Tibial nerve (tissue), 4 donors: ENCODE results near the gene ADRA1B. TPM values are rescaled to one million over a fixed set of nuclear protein-coding genes. Genes with fewer than 3 reads are reported as not detected.
"Not testable (repeated sequence)": the region's sequence is repeated elsewhere in the genome, so short reads cannot be mapped to it uniquely, and the experiment has no call there.

Experiments
- DNase-seq, 2 donors: peaks; one replicate each; pipeline ENCODE4 v3.0.0-alpha.2; 2019; ENCODE audit warnings: low spot score in 2 of 2
- H3K27ac ChIP-seq, 4 donors: fragments of 200-600 bp; sonication (generic) in 3 of 4; one replicate each; pipeline ENCODE4 v1.5.1; 2017 to 2019; ENCODE audit warnings: mild to moderate bottlenecking in 1 of 4
- H3K27me3 ChIP-seq, 2 donors: fragments of 200-600 bp; sonication (generic) in 1 of 2; one replicate each; pipeline versions ENCODE4 v1.5.1 to v1.6.0; 2017 to 2019
- H3K36me3 ChIP-seq, 3 donors: fragments of 200-600 bp; sonication (generic); one replicate each; pipeline ENCODE4 v1.5.1; 2018 to 2019
- H3K4me1 ChIP-seq, 4 donors: fragments of 200-600 bp; sonication (generic) in 3 of 4; one replicate each; pipeline ENCODE4 v1.5.1; 2017 to 2019
- H3K4me3 ChIP-seq, 4 donors: fragments of 200-600 bp; sonication (generic) in 3 of 4; one replicate each; pipeline ENCODE4 v1.5.1; 2017 to 2019; ENCODE audit warnings: mild to moderate bottlenecking in 1 of 4, moderate library complexity in 1 of 4
- H3K9me3 ChIP-seq, 4 donors: fragments of 200-600 bp; sonication (generic) in 3 of 4; one replicate each; pipeline ENCODE4 v1.5.1; 2017 to 2019
- EP300 ChIP-seq, 2 donors: sonication (generic); formaldehyde crosslinking; IDR thresholded peaks; one replicate each; pipeline ENCODE4 v1.6.1; 2017; ENCODE audit warnings: antibody characterized with exemption in 2 of 2, mild to moderate bottlenecking in 1 of 2
- POLR2A ChIP-seq, 2 donors: fragments of 450-650 bp; IDR thresholded peaks; one replicate each; pipeline ENCODE4 v1.6.1; 2017; ENCODE audit warnings: antibody characterized with exemption in 2 of 2, mild to moderate bottlenecking in 2 of 2, moderate library complexity in 2 of 2
- WGBS, 2 donors: methylation state at CpG; one replicate each; pipeline ENCODE4 v1.1.5; 2018; 5-methylcytosine and 5-hydroxymethylcytosine counted together
- total RNA-seq, 4 donors: library from RNA; depleted of rRNA; stranded (reverse); fragments of >200 nt; gene quantifications; one replicate each; pipeline ENCODE4 v1.1.0, GENCODE V29; 2016
- TF ChIP-seq, protein P1 (sequence below), 5 experiments: fragments of 200-600 bp in 3 of 5; fragments of 450-650 bp in 2 of 5; sonication (generic) in 3 of 5; IDR thresholded peaks; one replicate each; pipeline ENCODE4 v1.5.1; 2016 to 2019; ENCODE audit warnings: antibody characterized with exemption in 5 of 5, mild to moderate bottlenecking in 3 of 5, moderate library complexity in 2 of 5

ADRA1B gene
- total RNA-seq, 4 donors from 2014 or later = 3.6 to 6.9 (median 6.2) TPM

- 40 to 54% methylated on average over 12 of the region's 12 CpGs for WGBS, 2 donors
- H3K36me3 ChIP-seq = no peaks in the 10 kb centered on the region
- H3K27me3 ChIP-seq = peaks cover 0 to 13% of the 10 kb centered on the region in 2 donors
- peak in 1 of 2 donors; percentile 21 for DNase-seq
- H3K9me3 ChIP-seq = no peaks in the 10 kb centered on the region
- H3K4me1 ChIP-seq = peaks cover 0 to 3% (median 0%) of the 10 kb centered on the region in 4 donors
- H3K27ac ChIP-seq = no peak overlapping the region
- no peak for TF ChIP-seq EP300 (IDR thresholded peaks at IDR 0.05)
- TF ChIP-seq POLR2A (IDR thresholded peaks at IDR 0.05) = no peak
- TF ChIP-seq, protein P1, sequence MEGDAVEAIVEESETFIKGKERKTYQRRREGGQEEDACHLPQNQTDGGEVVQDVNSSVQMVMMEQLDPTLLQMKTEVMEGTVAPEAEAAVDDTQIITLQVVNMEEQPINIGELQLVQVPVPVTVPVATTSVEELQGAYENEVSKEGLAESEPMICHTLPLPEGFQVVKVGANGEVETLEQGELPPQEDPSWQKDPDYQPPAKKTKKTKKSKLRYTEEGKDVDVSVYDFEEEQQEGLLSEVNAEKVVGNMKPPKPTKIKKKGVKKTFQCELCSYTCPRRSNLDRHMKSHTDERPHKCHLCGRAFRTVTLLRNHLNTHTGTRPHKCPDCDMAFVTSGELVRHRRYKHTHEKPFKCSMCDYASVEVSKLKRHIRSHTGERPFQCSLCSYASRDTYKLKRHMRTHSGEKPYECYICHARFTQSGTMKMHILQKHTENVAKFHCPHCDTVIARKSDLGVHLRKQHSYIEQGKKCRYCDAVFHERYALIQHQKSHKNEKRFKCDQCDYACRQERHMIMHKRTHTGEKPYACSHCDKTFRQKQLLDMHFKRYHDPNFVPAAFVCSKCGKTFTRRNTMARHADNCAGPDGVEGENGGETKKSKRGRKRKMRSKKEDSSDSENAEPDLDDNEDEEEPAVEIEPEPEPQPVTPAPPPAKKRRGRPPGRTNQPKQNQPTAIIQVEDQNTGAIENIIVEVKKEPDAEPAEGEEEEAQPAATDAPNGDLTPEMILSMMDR (IDR thresholded peaks at IDR 0.05) = peak; percentile 27 to 41 (median 30)
- H3K4me3 ChIP-seq = no peak overlapping the region
Measured at GRCh38 chr5:159965031-159965837, 49.0 kb downstream of the ADRA1B start.

DNA sequence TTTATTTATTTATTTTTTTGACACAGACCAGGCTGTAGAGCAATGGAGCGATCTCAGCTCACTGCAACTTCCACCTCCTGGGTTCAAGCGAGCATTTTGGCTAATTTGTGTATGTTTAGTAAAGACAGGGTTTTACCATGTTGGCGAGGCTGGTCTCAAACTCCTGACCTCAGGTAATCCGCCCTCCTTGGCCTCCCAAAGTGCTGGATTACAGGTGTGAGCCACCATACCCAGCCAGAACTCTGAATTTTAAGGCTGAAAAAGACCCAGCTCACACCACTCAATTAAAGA is 49.5 kb downstream of the ADRA1B start:
- H3K4me1 ChIP-seq, H3K4me3 ChIP-seq, H3K9me3 ChIP-seq, H3K36me3 ChIP-seq, DNase-seq, H3K27ac ChIP-seq: not testable (repeated sequence)
- TF ChIP-seq, protein P1 (IDR thresholded peaks at IDR 0.05) = peak in 1 of 5 experiments; percentile 4
- H3K27me3 ChIP-seq = peaks cover 0 to 19% of the 10 kb centered on the region in 2 donors
- 71 to 75% methylated on average over 4 of the region's 4 CpGs for WGBS, 2 donors

DNA sequence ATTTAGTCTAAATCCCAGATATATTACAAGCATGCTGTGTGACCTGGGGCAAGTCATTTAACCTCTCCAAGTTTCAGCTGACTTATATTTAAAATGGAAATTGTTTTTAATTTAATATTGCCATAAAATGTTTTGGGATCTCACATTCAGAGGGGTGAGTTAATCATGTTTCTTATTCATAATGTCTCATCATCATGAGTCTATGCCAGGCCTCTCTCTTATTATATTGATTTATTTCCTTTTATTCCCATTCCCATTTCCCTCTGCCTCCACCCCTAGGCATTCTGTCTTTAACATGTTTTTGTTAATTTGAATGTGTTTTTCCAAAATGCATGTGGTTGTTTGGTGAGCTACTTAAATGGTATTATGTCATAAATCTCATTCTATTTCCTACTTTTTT is 53.7 kb downstream of the ADRA1B start:
- TF ChIP-seq, protein P1 (IDR thresholded peaks at IDR 0.05) = no peak
- no peak for TF ChIP-seq EP300 (IDR thresholded peaks at IDR 0.05)
- no peak for TF ChIP-seq POLR2A (IDR thresholded peaks at IDR 0.05)
- DNase-seq = no peak
- Histone ChIP-seq H3K9me3 (no peaks in the 10 kb centered on the region), H3K4me1 (peaks cover 0 to 12% (median 2%) of the 10 kb centered on the region in 4 donors), H3K27ac (no peak overlapping the region), H3K4me3 (no peak overlapping the region), H3K36me3 (no peaks in the 10 kb centered on the region), H3K27me3 (peaks cover 0 to 41% of the 10 kb centered on the region in 2 donors)

- 71 to 85% methylated on average over 4 of the region's 4 CpGs for WGBS, 2 donors
Measured at GRCh38 chr5:159971038-159971437, 54.8 kb downstream of the ADRA1B start.

GRCh38 chr5:159971514-159971913 is 55.2 kb downstream of the ADRA1B start:
- no peaks in the 10 kb centered on the region for H3K36me3 ChIP-seq
- TF ChIP-seq, protein P1 (IDR thresholded peaks at IDR 0.05) = no peak
- no peak for TF ChIP-seq EP300 (IDR thresholded peaks at IDR 0.05)
- TF ChIP-seq POLR2A (IDR thresholded peaks at IDR 0.05) = no peak
- DNase-seq = no peak
- 31 to 36% methylated on average over 11 of the region's 11 CpGs for WGBS, 2 donors
- H3K27ac ChIP-seq = no peak overlapping the region
- H3K9me3 ChIP-seq = no peaks in the 10 kb centered on the region
- H3K27me3 ChIP-seq = peaks cover 0 to 30% of the 10 kb centered on the region in 2 donors
- H3K4me3 ChIP-seq = no peak overlapping the region
- H3K4me1 ChIP-seq = peaks cover 0 to 9% (median 2%) of the 10 kb centered on the region in 4 donors

More at GRCh38 chr5:159971038-159971437, 54.8 kb downstream of the ADRA1B start:
- H3K36me3 ChIP-seq = no peaks in the 10 kb centered on the region
- H3K27me3 ChIP-seq = peaks cover 0 to 35% of the 10 kb centered on the region in 2 donors
- H3K4me1 ChIP-seq = peaks cover 0 to 9% (median 2%) of the 10 kb centered on the region in 4 donors
- H3K27ac ChIP-seq = no peak overlapping the region
- no peak for DNase-seq
- H3K4me3 ChIP-seq = no peak overlapping the region
- no peaks in the 10 kb centered on the region for H3K9me3 ChIP-seq
- TF ChIP-seq POLR2A (IDR thresholded peaks at IDR 0.05) = no peak
- TF ChIP-seq, protein P1 (IDR thresholded peaks at IDR 0.05) = no peak
- TF ChIP-seq EP300 (IDR thresholded peaks at IDR 0.05) = no peak
